GM12874 (cell line): ENCODE data around the gene ECT2L.

ENCODE experiments used
- TF ChIP-seq, protein P1 (sequence below): IDR thresholded peaks from 2 replicates; pipeline ENCODE4 v1.5.1; 2011; ENCODE audit warnings: low read depth, mild to moderate bottlenecking, control low read depth, low read length, moderate library complexity; ENCODE audit not compliant: insufficient read depth

Gene ECT2L

DNA sequence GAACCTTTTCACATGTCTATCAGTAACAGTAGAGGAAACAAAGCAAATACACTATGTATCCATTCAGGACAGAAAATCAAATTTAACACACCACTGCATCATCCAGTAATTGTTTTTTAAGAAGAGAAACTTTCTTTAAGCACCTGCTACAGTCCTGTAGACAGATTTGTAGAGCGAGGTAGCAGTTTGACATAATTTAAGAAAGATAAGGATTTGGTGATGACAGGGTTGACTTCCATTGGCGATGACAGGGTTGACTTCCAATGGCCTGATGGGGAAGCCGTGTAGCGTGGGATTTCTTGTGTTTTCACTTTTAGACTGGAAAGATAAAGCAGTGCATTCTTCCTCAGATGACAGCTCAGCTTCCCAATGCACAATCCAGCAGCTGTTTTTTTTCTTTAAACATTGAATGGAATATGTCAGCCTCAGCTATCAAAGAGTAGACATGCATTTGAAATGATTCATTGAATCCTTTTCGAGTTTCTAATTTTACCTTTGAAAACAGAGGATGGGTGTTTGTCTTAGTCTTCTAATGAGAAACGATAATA, 68.5 kb downstream of the ECT2L start:
- TF ChIP-seq, protein P1, sequence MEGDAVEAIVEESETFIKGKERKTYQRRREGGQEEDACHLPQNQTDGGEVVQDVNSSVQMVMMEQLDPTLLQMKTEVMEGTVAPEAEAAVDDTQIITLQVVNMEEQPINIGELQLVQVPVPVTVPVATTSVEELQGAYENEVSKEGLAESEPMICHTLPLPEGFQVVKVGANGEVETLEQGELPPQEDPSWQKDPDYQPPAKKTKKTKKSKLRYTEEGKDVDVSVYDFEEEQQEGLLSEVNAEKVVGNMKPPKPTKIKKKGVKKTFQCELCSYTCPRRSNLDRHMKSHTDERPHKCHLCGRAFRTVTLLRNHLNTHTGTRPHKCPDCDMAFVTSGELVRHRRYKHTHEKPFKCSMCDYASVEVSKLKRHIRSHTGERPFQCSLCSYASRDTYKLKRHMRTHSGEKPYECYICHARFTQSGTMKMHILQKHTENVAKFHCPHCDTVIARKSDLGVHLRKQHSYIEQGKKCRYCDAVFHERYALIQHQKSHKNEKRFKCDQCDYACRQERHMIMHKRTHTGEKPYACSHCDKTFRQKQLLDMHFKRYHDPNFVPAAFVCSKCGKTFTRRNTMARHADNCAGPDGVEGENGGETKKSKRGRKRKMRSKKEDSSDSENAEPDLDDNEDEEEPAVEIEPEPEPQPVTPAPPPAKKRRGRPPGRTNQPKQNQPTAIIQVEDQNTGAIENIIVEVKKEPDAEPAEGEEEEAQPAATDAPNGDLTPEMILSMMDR, result no peak

GRCh38 chr6:138865480-138866109, 69.7 kb downstream of the ECT2L start:
- TF ChIP-seq, protein P1, result no peak

- TF ChIP-seq, protein P1, result no peak
Measured at GRCh38 chr6:138868181-138868580, 72.3 kb downstream of the ECT2L start.

- TF ChIP-seq, protein P1, result no peak
Measured at GRCh38 chr6:138869398-138869797, 73.5 kb downstream of the ECT2L start.

DNA sequence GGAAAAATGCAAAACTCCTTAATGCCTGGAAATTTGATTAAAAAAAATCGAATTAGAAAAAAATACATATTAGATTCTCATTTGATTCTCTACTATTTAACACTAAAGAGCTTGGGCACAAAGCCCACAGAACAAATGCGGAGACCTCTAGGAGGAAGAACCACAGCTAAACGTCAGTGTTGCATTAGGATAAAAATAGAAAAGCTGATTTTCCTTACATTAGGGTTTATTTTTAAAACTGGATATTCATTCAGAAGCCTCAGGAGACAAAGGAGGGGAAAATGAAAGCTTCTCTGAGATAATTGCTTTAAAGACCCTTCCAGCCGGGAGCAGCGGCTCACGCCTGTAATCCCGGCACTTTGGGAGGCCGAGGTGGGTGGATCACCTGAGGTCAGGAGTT, 77.3 kb downstream of the ECT2L start:
- TF ChIP-seq, protein P1, result no peak

GRCh38 chr6:138882369-138883017, 86.6 kb downstream of the ECT2L start:
- TF ChIP-seq, protein P1, result no peak

DNA sequence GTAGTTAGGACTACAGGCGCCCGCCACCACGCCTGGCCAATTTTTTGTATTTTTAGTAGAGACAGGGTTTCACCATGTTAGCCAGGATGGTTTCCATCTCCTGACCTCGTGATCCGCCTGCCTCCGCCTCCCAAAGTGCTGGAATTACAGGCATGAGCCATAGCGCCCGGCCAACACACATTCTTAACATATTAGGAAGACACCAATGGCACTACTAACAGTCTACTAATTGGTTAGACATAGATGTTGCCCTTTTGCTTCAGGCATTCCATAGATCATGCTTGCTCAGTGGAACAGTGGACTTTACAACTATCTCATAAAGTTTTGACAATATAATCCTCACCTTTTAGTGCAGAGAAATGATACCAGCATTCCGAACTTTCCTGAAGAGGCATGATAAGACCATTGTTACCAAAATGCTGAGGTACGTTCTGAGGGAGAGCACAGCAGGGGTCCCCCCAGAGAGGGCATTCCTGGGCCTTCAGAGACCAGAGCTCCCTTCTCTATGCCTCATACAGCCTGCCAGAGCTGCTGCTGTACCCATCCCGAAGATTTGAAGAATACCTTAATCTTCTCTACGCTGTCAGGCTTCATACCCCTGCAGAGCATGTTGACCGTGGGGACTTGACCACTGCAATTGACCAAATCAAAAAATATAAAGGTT, 89.4 kb downstream of the ECT2L start:
- TF ChIP-seq, protein P1, result no peak
